ENCODE data around the gene NFKBIL1.

NFKBIL1 gene

DNA sequence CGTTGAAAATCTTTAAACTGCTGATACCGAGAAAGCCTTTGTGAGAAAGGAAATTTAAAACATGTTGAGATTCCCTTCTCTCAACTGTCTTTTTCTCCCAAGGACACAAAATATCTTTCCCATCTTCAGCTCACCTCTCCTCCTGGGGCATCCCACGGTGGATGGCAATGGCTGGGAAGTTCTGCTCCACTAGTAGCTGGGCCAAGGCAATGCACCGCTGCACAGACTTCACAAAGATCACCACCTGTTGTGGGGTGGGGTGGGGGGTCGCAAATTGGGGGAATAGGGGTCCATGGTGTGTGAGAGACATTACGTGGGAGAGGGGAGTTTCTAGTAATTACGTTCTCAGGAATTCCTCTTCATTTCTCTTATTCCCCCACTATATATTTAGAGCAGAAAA lies 16.2 kb upstream of the NFKBIL1 start:
- TF ChIP-seq ISL1 (CRISPR knock-in tag; IDR thresholded peaks at IDR 0.05) (no peak), ZNF565 (CRISPR knock-in tag; conservative IDR thresholded peaks at IDR 0.05; ENCODE audit: low read depth) (no peak), BACH2 (CRISPR knock-in tag; IDR thresholded peaks at IDR 0.05; ENCODE audit: borderline replicate concordance) (no peak)
- no peak for ATAC-seq

DNA sequence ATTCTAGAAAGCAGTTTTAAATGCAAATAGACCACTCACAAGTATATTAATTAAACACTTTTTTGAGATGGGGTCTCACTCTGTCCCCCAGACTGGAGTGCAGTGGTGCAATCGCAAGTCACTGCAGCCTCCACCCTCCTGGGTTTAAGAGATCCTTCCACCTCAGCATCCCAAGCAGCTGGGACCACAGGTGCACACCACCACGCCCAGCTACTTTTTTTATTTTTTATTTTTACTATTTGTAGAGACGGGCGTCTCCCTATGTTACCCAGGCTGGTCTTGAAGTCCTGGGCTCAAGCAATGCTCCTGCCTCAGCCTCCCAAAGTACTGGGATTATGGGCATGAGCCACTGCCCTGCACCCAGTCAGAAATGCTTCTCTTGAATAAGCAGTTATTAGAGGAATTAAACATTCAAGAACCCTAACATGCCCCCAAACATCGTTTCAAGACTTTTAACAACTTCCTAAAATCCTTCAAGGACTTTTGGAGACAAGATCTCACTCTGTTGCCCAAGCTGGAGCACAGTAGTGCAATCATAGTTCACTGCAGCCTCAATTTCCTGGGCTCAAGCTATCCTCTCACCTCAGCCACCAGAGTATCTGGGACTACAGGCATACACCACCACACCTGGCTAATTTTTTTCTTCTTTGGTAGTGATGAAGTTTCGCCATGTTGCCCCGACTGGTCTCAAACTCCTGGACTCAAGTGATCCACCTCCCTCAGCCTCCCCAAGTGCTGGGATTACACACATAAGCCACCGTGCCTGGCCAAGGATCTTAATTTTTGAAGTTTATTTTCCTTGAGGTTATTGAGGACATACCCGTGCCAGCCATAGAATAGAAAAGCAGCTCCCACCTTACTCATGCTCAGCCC lies 15.4 kb upstream of the NFKBIL1 start:
- TF ChIP-seq SNAI2 (CRISPR knock-in tag; IDR thresholded peaks at IDR 0.05) (no peak), ZNF565 (CRISPR knock-in tag; conservative IDR thresholded peaks at IDR 0.05; ENCODE audit: low read depth) (no peak), RARB (CRISPR knock-in tag; IDR thresholded peaks at IDR 0.05) (no peak), ISL1 (CRISPR knock-in tag; IDR thresholded peaks at IDR 0.05) (no peak)
- no peak for ATAC-seq

DNA sequence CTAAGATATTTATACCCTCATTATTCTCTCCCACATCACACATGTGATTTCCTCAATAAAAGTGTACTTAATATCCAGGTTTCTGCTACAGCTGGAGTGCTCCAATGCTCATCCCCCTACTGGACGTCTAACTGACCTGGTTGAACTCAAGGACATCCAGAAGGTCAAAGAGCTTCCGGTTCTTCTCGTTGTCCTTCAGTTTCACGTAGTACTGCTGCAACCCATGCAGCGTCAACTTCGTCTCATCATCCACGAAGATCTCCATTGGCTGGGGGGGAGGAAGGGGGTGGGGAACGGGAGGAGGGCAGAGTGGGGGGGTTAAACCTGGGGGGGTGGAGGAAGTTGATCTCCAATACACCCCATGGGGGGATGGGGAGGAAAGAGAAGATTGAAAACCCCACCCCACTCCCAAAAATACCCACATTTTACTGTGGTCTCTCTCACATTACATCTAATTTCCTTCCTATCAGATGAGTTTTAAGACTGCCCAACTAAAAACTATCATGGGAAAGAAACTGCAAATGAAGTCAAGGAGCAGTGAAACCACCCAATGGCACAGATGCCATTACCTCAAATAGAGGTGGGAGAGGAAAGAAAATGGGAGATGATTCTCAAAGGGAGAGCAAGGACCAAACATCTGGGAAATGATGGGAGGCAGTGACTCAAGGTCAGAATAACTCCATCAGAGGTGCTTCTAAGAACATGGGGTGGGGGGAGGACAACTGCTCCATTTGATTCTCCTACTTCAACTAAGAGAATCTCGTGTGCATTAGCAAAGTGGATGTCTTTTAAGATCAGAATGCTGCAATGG lies 14.6 kb upstream of the NFKBIL1 start:
- TF ChIP-seq CSDC2 (CRISPR knock-in tag; IDR thresholded peaks at IDR 0.05), result no peak
- no peak for TF ChIP-seq ZNF8 (CRISPR knock-in tag; IDR thresholded peaks at IDR 0.05)
- TF ChIP-seq ZNF70 (CRISPR knock-in tag; IDR thresholded peaks at IDR 0.05), result no peak
- TF ChIP-seq BACH2 (CRISPR knock-in tag; IDR thresholded peaks at IDR 0.05; ENCODE audit: borderline replicate concordance), result no peak
- TF ChIP-seq ZFP30 (CRISPR knock-in tag; IDR thresholded peaks at IDR 0.05), result no peak
- TF ChIP-seq ZNF565 (CRISPR knock-in tag; conservative IDR thresholded peaks at IDR 0.05; ENCODE audit: low read depth), result no peak
- TF ChIP-seq, protein P1, sequence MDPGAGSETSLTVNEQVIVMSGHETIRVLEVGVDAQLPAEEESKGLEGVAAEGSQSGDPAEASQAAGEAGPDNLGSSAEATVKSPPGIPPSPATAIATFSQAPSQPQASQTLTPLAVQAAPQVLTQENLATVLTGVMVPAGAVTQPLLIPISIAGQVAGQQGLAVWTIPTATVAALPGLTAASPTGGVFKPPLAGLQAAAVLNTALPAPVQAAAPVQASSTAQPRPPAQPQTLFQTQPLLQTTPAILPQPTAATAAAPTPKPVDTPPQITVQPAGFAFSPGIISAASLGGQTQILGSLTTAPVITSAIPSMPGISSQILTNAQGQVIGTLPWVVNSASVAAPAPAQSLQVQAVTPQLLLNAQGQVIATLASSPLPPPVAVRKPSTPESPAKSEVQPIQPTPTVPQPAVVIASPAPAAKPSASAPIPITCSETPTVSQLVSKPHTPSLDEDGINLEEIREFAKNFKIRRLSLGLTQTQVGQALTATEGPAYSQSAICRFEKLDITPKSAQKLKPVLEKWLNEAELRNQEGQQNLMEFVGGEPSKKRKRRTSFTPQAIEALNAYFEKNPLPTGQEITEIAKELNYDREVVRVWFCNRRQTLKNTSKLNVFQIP (CRISPR knock-in tag; IDR thresholded peaks at IDR 0.05; ENCODE audit: borderline replicate concordance, low read depth), result no peak
- no peak for TF ChIP-seq PPARA (CRISPR knock-in tag; IDR thresholded peaks at IDR 0.05; ENCODE audit: borderline replicate concordance)
- no peak for TF ChIP-seq TOX (CRISPR knock-in tag; IDR thresholded peaks at IDR 0.05; ENCODE audit: borderline replicate concordance)
- TF ChIP-seq ARNTL (CRISPR knock-in tag; IDR thresholded peaks at IDR 0.05; ENCODE audit: borderline replicate concordance, low read depth), result no peak
- TF ChIP-seq ISL1 (CRISPR knock-in tag; IDR thresholded peaks at IDR 0.05), result no peak
- TF ChIP-seq OSR1 (CRISPR knock-in tag; IDR thresholded peaks at IDR 0.05), result no peak
- TF ChIP-seq, protein P2, sequence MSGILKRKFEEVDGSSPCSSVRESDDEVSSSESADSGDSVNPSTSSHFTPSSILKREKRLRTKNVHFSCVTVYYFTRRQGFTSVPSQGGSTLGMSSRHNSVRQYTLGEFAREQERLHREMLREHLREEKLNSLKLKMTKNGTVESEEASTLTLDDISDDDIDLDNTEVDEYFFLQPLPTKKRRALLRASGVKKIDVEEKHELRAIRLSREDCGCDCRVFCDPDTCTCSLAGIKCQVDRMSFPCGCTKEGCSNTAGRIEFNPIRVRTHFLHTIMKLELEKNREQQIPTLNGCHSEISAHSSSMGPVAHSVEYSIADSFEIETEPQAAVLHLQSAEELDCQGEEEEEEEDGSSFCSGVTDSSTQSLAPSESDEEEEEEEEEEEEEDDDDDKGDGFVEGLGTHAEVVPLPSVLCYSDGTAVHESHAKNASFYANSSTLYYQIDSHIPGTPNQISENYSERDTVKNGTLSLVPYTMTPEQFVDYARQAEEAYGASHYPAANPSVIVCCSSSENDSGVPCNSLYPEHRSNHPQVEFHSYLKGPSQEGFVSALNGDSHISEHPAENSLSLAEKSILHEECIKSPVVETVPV (CRISPR knock-in tag; IDR thresholded peaks at IDR 0.05), result no peak
- TF ChIP-seq RARB (CRISPR knock-in tag; IDR thresholded peaks at IDR 0.05), result no peak
- TF ChIP-seq TCF4 (CRISPR knock-in tag; IDR thresholded peaks at IDR 0.05; ENCODE audit: borderline replicate concordance), result no peak
- TF ChIP-seq, protein P3, sequence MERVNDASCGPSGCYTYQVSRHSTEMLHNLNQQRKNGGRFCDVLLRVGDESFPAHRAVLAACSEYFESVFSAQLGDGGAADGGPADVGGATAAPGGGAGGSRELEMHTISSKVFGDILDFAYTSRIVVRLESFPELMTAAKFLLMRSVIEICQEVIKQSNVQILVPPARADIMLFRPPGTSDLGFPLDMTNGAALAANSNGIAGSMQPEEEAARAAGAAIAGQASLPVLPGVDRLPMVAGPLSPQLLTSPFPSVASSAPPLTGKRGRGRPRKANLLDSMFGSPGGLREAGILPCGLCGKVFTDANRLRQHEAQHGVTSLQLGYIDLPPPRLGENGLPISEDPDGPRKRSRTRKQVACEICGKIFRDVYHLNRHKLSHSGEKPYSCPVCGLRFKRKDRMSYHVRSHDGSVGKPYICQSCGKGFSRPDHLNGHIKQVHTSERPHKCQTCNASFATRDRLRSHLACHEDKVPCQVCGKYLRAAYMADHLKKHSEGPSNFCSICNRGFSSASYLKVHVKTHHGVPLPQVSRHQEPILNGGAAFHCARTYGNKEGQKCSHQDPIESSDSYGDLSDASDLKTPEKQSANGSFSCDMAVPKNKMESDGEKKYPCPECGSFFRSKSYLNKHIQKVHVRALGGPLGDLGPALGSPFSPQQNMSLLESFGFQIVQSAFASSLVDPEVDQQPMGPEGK (CRISPR knock-in tag; IDR thresholded peaks at IDR 0.05; ENCODE audit: borderline replicate concordance), result no peak
- ATAC-seq, result no peak

DNA sequence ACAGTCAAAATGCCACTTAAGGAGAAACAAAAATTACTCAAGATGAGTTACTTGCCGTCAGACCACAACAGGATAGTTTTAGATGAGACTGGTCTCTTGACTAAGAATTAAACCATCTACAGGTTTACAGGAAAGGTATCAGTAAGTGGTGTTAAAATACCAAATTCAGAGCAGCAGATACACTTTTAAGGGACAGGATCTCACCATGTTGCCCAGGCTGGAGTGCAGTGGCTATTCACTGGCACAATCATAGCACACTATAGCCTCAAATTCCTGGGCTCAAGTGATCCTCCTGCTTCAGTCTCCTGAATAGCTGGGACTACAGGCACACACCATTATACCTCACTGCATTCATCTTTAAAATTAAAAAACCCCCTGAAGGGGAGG lies 14.0 kb upstream of the NFKBIL1 start:
- ATAC-seq, result no peak
- TF ChIP-seq ZNF565 (CRISPR knock-in tag; conservative IDR thresholded peaks at IDR 0.05; ENCODE audit: low read depth), result no peak

DNA sequence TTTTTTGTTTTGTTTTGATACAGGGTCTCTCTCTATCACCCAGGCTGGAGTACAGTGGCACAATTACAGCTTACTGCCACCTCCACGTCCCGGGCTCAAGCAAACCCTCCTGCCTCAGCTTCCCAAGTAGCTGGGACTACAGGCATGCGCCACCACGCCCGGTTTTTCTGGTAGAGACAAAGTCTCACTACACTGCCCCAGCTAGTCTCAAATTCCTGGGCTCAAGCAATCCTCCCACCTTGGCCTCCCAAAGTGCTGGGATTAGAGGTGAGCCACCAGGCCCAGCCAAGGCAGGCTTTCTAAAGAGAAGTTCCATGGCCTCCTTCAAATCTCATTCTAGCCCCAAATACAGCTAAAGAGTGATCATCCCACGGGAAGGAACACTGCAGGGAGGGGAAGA lies 13.4 kb upstream of the NFKBIL1 start:
- TF ChIP-seq, protein P4, sequence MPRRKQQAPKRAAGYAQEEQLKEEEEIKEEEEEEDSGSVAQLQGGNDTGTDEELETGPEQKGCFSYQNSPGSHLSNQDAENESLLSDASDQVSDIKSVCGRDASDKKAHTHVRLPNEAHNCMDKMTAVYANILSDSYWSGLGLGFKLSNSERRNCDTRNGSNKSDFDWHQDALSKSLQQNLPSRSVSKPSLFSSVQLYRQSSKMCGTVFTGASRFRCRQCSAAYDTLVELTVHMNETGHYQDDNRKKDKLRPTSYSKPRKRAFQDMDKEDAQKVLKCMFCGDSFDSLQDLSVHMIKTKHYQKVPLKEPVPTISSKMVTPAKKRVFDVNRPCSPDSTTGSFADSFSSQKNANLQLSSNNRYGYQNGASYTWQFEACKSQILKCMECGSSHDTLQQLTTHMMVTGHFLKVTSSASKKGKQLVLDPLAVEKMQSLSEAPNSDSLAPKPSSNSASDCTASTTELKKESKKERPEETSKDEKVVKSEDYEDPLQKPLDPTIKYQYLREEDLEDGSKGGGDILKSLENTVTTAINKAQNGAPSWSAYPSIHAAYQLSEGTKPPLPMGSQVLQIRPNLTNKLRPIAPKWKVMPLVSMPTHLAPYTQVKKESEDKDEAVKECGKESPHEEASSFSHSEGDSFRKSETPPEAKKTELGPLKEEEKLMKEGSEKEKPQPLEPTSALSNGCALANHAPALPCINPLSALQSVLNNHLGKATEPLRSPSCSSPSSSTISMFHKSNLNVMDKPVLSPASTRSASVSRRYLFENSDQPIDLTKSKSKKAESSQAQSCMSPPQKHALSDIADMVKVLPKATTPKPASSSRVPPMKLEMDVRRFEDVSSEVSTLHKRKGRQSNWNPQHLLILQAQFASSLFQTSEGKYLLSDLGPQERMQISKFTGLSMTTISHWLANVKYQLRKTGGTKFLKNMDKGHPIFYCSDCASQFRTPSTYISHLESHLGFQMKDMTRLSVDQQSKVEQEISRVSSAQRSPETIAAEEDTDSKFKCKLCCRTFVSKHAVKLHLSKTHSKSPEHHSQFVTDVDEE (CRISPR knock-in tag; IDR thresholded peaks at IDR 0.05), result no peak
- TF ChIP-seq PPARA (CRISPR knock-in tag; IDR thresholded peaks at IDR 0.05; ENCODE audit: borderline replicate concordance) (no peak), RARB (CRISPR knock-in tag; IDR thresholded peaks at IDR 0.05) (no peak), ARNTL (CRISPR knock-in tag; IDR thresholded peaks at IDR 0.05; ENCODE audit: borderline replicate concordance, low read depth) (no peak), ZFP30 (CRISPR knock-in tag; IDR thresholded peaks at IDR 0.05) (no peak), OSR1 (CRISPR knock-in tag; IDR thresholded peaks at IDR 0.05) (no peak), TOX (CRISPR knock-in tag; IDR thresholded peaks at IDR 0.05; ENCODE audit: borderline replicate concordance) (no peak), BACH2 (CRISPR knock-in tag; IDR thresholded peaks at IDR 0.05; ENCODE audit: borderline replicate concordance) (no peak), SNAI2 (CRISPR knock-in tag; IDR thresholded peaks at IDR 0.05) (no peak), GLIS3 (CRISPR knock-in tag; IDR thresholded peaks at IDR 0.05) (no peak)
- TF ChIP-seq, protein P1 (CRISPR knock-in tag; IDR thresholded peaks at IDR 0.05; ENCODE audit: borderline replicate concordance, low read depth), result no peak
- no peak for ATAC-seq

Measured in SK-N-SH treated with all-trans-retinoic acid at 6 μM for 48 hours (cell line).